GM12873 (cell line): Measurements from ENCODE around the gene ITM2C.

Experiments used
- TF ChIP-seq, protein P1 (sequence below): IDR thresholded peaks from 2 replicates; pipeline ENCODE4 v1.5.1; 2012; ENCODE audit warnings: low read depth, mild to moderate bottlenecking, moderate library complexity, low read length, control low read depth; ENCODE audit not compliant: insufficient read depth; ENCODE audit errors: missing control alignments

ITM2C gene

GRCh38 chr2:230865766-230866755 lies 1.3 kb downstream of the ITM2C start:
- TF ChIP-seq, protein P1, sequence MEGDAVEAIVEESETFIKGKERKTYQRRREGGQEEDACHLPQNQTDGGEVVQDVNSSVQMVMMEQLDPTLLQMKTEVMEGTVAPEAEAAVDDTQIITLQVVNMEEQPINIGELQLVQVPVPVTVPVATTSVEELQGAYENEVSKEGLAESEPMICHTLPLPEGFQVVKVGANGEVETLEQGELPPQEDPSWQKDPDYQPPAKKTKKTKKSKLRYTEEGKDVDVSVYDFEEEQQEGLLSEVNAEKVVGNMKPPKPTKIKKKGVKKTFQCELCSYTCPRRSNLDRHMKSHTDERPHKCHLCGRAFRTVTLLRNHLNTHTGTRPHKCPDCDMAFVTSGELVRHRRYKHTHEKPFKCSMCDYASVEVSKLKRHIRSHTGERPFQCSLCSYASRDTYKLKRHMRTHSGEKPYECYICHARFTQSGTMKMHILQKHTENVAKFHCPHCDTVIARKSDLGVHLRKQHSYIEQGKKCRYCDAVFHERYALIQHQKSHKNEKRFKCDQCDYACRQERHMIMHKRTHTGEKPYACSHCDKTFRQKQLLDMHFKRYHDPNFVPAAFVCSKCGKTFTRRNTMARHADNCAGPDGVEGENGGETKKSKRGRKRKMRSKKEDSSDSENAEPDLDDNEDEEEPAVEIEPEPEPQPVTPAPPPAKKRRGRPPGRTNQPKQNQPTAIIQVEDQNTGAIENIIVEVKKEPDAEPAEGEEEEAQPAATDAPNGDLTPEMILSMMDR: no peak

- TF ChIP-seq, protein P1: no peak
Observed at GRCh38 chr2:230866756-230867523, 2.2 kb downstream of the ITM2C start.

GRCh38 chr2:230868161-230868946 lies 3.6 kb downstream of the ITM2C start:
- TF ChIP-seq, protein P1: no peak

DNA sequence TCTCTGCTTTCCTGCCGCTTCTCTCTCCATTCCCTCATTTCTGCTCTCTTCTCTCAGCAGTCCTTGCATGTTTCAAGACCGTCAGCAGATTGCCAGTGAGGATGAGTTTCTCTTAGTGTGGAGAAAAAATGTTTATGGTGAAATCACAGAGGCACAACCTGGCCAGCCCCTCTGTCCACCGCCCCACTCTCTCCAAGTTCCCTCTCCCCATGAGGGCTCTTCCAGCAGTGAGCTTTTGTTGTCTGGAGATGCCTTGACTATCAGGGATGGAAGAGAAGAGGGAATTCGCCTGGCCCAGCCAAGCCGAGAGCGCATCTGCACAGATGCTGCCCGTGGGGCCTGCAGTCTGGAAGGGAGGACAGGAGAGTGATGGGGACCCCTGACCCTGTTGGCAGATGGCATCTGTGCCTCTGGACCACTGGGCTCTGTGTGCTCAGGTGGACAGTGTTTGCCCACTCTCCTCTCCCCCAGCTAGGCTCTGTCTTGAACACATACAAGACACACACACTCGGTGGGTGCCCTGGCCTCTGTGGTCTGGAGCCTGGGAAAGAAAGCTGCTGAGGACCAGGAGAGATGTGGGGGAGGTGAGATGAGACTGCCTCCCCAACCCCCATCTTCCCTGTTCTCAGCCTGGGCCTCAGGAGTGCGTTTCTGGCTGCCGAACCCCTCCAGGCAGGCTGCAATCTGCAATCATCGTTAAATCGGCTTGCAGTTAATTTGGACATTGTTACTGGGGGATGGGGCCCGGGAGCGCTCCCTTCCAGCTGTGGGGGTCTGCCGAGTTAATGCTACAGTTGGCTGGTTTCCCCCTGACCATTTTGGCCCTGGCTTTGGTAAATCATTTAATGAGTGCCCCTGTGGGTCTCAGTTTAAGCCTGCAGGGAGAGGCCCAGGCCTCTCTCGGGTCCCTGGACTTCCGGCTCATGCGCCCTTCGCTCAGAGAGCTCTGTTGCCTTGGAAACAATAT lies 4.5 kb downstream of the ITM2C start:
- TF ChIP-seq, protein P1: no peak

- TF ChIP-seq, protein P1: no peak
Observed at GRCh38 chr2:230869914-230870543, 5.3 kb downstream of the ITM2C start.

DNA sequence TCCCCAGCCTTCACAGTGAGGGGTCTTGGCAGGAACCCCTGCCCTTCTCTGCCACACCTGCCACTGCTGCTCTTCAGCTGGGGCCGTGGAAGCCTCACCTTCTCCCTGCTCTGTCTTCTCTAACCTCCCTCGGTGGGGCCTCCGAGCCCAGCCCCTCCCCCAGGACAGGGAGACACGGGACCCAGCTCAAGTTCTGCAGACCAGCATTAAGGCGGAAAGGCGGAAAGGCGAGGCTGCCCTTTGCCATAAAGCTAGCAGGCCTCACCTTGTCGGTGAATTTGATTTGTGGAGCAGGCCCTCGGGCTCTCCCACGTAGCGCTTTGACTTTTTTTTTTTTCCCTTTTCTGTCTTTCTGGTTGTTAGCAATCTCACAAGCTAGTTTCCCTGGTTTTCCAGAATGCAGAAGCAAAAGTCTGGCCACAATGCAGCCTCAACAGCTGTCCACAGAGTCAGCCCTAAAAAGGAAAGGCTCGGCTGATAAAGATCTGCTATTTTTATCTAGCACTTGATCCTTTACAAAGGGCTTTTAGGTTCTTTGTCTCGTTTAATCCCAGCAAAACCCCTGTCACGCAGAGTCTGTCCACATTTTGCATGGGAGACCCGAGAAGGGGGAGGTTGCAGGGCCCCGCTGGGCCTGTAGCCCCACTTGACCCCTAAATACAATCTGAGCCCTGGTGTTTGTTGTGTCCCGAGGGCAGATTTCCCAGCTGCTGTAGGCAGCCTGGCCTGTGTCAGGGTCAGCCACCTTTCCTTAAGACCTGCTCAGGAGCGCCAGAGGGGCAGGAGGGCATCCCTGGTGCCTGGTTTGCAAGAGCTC lies 6.0 kb downstream of the ITM2C start:
- TF ChIP-seq, protein P1: no peak
